Loucy (cell line): Measurements from ENCODE around the gene CPXM2.

ENCODE experiments used
- H2AFZ ChIP-seq: fragments of 200-600 bp; sonication (generic); 2 replicates; pipeline ENCODE4 v1.6.0; 2016; ENCODE audit warnings: antibody characterized with exemption, mild to moderate bottlenecking, low read length, moderate library complexity
- H3F3A ChIP-seq: fragments of 200-600 bp; 2 replicates; pipeline ENCODE4 v1.6.0; 2016; ENCODE audit warnings: antibody characterized with exemption, low read depth, mild to moderate bottlenecking
- H3K27me3 ChIP-seq: fragments of 200-600 bp; sonication (generic); 2 replicates; pipeline ENCODE4 v1.6.1; 2014; ENCODE audit warnings: low read length, mild to moderate bottlenecking; ENCODE audit not compliant: insufficient read depth, poor library complexity, severe bottlenecking
- H3K36me3 ChIP-seq: fragments of 200-600 bp; sonication (generic); 2 replicates; pipeline ENCODE4 v1.6.1; 2016; ENCODE audit warnings: low read length; ENCODE audit not compliant: insufficient read depth
- H3K4me1 ChIP-seq: fragments of 200-600 bp; sonication (generic); 2 replicates; pipeline ENCODE4 v1.5.1; 2014; ENCODE audit warnings: low read length, mild to moderate bottlenecking; ENCODE audit not compliant: insufficient read depth, poor library complexity, severe bottlenecking
- H3K4me2 ChIP-seq: fragments of 200-600 bp; sonication (generic); 2 replicates; pipeline ENCODE4 v1.6.0; 2014; ENCODE audit warnings: antibody characterized with exemption, low read length, low read depth, mild to moderate bottlenecking; ENCODE audit not compliant: poor library complexity, severe bottlenecking
- H3K4me3 ChIP-seq: fragments of 200-600 bp; sonication (generic); 2 replicates; pipeline ENCODE4 v1.5.1; 2014; ENCODE audit warnings: low read length, mild to moderate bottlenecking, mixed read lengths; ENCODE audit not compliant: poor library complexity, severe bottlenecking
- H3K79me2 ChIP-seq: fragments of 200-600 bp; sonication (generic); 2 replicates; pipeline ENCODE4 v1.6.1; 2014; ENCODE audit warnings: low read length; ENCODE audit not compliant: insufficient read depth
- H3K9ac ChIP-seq: fragments of 200-600 bp; sonication (generic); 2 replicates; pipeline ENCODE4 v1.6.0; 2014; ENCODE audit warnings: mild to moderate bottlenecking, low read depth, low read length, moderate library complexity; ENCODE audit not compliant: poor library complexity, severe bottlenecking
- H3K9me2 ChIP-seq: fragments of 200-600 bp; sonication (generic); replicated peaks from 2 replicates; pipeline ENCODE4 v1.6.1; 2016; ENCODE audit warnings: low read depth, low read length, mixed read lengths
- H3K9me3 ChIP-seq: fragments of 200-600 bp; sonication (generic); 2 replicates; pipeline ENCODE4 v1.6.1; 2014; ENCODE audit warnings: mild to moderate bottlenecking, antibody characterized with exemption, low read length, low read depth; ENCODE audit not compliant: insufficient read depth
- H4K20me1 ChIP-seq: fragments of 200-600 bp; sonication (generic); 2 replicates; pipeline ENCODE4 v1.6.0; 2014; ENCODE audit warnings: antibody characterized with exemption, low read length, mild to moderate bottlenecking; ENCODE audit not compliant: insufficient read depth, poor library complexity, severe bottlenecking
- EZH2phosphoT487 ChIP-seq: fragments of 200-600 bp; IDR thresholded peaks from 2 replicates; pipeline ENCODE4 v1.6.1; 2018; ENCODE audit warnings: antibody characterized with exemption, mild to moderate bottlenecking, moderate library complexity, borderline replicate concordance
- TF ChIP-seq, protein P1 (sequence below): fragments of 200-600 bp; sonication (generic); conservative IDR thresholded peaks from 2 replicates; pipeline ENCODE4 v1.5.1; 2014; ENCODE audit warnings: mild to moderate bottlenecking, antibody characterized with exemption, low read length

Gene CPXM2

GRCh38 chr10:123787566-123787965 is 104.0 kb downstream of the CPXM2 start:
- Histone ChIP-seq H3K79me2 (no peaks in the 10 kb centered on the region), H3K4me1 (no peaks in the 10 kb centered on the region), H3K9me3 (peaks cover 5% of the 10 kb centered on the region; the same call in 1 of the 2 replicates), H3K36me3 (no peaks in the 10 kb centered on the region), H3K9ac (no peak overlapping the region), H3K4me3 (no peak overlapping the region), H3K27me3 (no peaks in the 10 kb centered on the region), H3K4me2 (no peak overlapping the region), H2AFZ (no peak overlapping the region), H4K20me1 (no peaks in the 10 kb centered on the region), H3F3A (no peaks in the 10 kb centered on the region), H3K9me2 (no peaks in the 10 kb centered on the region)
- TF ChIP-seq EZH2phosphoT487, result no peak
- TF ChIP-seq, protein P1, sequence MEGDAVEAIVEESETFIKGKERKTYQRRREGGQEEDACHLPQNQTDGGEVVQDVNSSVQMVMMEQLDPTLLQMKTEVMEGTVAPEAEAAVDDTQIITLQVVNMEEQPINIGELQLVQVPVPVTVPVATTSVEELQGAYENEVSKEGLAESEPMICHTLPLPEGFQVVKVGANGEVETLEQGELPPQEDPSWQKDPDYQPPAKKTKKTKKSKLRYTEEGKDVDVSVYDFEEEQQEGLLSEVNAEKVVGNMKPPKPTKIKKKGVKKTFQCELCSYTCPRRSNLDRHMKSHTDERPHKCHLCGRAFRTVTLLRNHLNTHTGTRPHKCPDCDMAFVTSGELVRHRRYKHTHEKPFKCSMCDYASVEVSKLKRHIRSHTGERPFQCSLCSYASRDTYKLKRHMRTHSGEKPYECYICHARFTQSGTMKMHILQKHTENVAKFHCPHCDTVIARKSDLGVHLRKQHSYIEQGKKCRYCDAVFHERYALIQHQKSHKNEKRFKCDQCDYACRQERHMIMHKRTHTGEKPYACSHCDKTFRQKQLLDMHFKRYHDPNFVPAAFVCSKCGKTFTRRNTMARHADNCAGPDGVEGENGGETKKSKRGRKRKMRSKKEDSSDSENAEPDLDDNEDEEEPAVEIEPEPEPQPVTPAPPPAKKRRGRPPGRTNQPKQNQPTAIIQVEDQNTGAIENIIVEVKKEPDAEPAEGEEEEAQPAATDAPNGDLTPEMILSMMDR, result no peak

GRCh38 chr10:123786896-123787295 is 104.7 kb downstream of the CPXM2 start:
- Histone ChIP-seq H3K79me2 (no peaks in the 10 kb centered on the region), H3F3A (no peaks in the 10 kb centered on the region), H3K4me3 (no peak overlapping the region), H3K27me3 (no peaks in the 10 kb centered on the region), H3K9ac (no peak overlapping the region), H3K4me2 (no peak overlapping the region), H3K4me1 (no peaks in the 10 kb centered on the region), H3K36me3 (no peaks in the 10 kb centered on the region), H2AFZ (no peak overlapping the region), H4K20me1 (no peaks in the 10 kb centered on the region), H3K9me2 (no peaks in the 10 kb centered on the region), H3K9me3 (peaks cover 2% of the 10 kb centered on the region; the same call in 1 of the 2 replicates)
- TF ChIP-seq, protein P1, result no peak
- TF ChIP-seq EZH2phosphoT487, result no peak

GRCh38 chr10:123786306-123786705 is 105.3 kb downstream of the CPXM2 start:
- H3K4me1 ChIP-seq, result no peaks in the 10 kb centered on the region
- H3K36me3 ChIP-seq, result no peaks in the 10 kb centered on the region
- no peak for TF ChIP-seq EZH2phosphoT487
- TF ChIP-seq, protein P1, result no peak
- H3K27me3 ChIP-seq, result no peaks in the 10 kb centered on the region
- no peaks in the 10 kb centered on the region for H3K9me2 ChIP-seq
- no peak overlapping the region for H3K4me2 ChIP-seq
- no peak overlapping the region for H2AFZ ChIP-seq
- H3K4me3 ChIP-seq, result no peak overlapping the region
- H3K9me3 ChIP-seq, result no peaks in the 10 kb centered on the region; the same call in 1 of the 2 replicates
- no peaks in the 10 kb centered on the region for H3F3A ChIP-seq
- H3K79me2 ChIP-seq, result no peaks in the 10 kb centered on the region
- H4K20me1 ChIP-seq, result no peaks in the 10 kb centered on the region
- no peak overlapping the region for H3K9ac ChIP-seq
